Activated CD8-positive, alpha-beta memory T cell treated with anti-CD3 and anti-CD28 coated beads for 24 hours (primary cell): ENCODE data around the gene CGREF1.
"Not testable (repeated sequence)": the region's sequence is repeated elsewhere in the genome, so short reads cannot be mapped to it uniquely, and the experiment has no call there.

ENCODE experiments used
- DNase-seq: peaks from one replicate; pipeline ENCODE4 v3.0.0-alpha.2; 2020

The CGREF1 gene

DNA sequence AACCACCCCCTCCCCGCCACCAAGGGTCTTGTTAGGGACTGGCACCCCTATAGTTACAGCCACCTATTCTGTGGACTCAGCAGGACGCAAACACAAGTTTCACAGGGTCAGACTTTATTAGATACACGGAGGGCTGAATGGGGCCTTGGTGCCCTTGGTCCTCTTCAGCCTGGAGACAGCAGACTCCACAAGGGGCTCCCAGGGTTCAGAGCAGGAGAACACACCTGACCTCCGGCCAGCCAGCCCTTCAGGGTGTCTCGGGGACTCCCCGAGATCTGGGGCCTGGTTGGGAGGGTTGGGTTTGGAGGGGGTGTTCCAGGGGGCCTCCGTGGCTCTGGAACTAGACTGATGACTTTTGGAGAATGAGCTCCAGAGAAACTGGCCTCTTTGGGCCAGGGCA, 17.8 kb upstream of the CGREF1 start:
- DNase-seq: no peak

DNA sequence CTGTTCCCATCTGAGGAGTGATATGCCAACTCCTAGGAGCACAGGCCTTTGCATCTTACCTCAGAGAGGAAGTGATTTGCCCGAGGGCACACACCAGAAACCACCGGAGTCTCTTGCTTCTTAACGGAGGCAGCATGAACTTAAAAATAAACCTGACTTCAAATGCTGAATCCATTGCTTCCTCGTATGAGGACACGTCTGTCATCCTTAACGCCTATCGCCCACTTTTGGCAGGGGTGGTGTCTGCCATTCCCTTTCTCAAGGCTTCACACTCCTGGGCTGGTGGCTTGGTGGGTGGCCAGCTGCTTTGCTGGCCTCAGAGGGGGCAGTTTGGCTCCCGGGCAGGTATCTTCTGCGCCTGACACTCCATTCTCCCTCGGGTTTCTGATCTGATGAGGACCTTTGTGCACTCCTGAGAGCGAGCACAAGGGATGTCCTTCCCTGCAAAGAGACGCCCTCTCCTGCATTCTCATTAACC, 16.6 kb upstream of the CGREF1 start:
- DNase-seq: no peak

- no peak for DNase-seq
Observed at GRCh38 chr2:27134781-27135477, 16.0 kb upstream of the CGREF1 start.

- DNase-seq: peak; percentile 100
Observed at GRCh38 chr2:27133905-27134780, 15.2 kb upstream of the CGREF1 start, which contains the start of gene PREB. PREB (minus strand) TSS chr2:27134636; CDS start chr2:27134421, 215 bp downstream.

GRCh38 chr2:27133195-27133875, 14.4 kb upstream of the CGREF1 start:
- no peak for DNase-seq

- DNase-seq: no peak
Observed at GRCh38 chr2:27131429-27131828, 12.5 kb upstream of the CGREF1 start.

GRCh38 chr2:27130396-27130795, 11.5 kb upstream of the CGREF1 start:
- no peak for DNase-seq

GRCh38 chr2:27128668-27129571, 10.0 kb upstream of the CGREF1 start:
- no peak for DNase-seq

DNA sequence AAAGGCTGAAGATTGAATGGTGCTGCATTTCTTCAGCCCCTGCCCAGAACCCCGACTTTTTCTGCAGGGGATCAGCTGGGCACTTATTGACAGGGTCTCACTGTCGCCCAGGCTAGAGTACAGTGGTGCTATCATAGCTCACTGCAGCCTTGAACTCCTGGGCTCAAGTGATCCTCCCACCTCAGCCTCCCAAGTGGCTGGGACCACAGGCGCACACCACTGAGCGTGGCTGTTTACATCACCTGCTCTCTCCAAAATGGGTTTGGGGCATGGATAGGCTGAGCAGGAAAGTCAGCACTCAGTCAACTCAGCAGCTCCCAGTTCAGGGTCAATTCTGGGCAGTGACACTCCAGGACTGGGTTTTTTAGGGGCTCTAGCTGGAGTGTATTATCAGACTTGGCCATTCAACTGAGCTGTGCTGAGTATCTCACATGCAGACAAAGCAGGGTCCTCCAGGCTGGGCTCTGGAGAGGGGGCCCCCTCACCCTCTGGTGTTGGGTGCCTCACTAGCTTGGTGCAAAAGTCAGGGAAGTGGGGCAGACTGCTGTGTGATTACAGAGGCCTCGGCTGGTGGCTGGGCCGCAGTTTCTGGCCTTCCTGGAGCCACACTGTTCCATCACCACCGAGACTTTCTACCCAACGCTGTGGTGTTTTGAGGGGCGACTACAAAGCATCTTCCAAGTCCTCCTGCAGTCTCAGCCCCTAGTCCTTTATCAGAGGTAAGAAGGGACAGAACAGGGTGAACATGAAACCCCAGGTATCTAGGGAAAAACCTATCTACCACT, 9.1 kb upstream of the CGREF1 start:
- no peak for DNase-seq

DNA sequence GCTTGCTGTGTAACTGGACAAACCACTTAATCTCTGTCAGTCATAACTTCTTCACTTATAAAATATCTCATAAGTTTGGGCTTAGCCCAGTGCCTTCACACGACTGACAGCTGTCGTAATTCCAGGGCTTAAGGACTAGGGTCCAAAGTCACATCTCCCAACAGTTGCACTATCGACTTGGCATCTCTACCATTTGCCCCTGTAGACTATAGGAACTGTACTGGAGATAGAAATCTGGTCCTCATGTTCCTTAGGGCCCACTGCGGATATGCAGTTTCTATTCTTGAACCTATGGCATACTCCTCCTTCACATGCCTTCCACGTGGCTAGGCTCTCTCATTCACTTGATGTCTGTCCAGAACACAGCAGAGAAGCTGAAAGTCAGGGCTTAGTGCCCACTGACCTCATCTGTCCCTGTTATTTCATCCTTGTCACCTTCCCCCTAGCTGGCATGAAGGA, 7.4 kb upstream of the CGREF1 start:
- DNase-seq: no peak

DNA sequence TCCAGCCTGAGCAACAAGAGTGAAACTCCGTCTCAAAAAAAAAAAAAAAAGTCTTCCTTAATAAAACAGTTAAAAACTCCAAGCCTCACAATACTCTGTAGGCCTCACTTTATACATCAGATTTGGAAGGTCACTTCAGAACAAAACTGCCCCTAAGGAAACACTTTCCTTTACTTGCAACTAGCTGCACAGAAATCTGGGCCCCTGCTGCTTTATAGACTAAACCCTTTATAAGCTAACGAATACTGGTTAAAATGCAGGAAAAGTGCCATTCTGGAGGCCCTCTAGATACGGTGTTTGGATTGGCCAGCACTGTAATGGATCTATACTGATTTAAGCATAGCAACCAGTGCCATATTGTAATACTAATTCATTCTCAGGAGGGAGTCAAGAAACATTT, 6.2 kb upstream of the CGREF1 start:
- no peak for DNase-seq

GRCh38 chr2:27123302-27124150, 4.6 kb upstream of the CGREF1 start, which contains the start of gene ABHD1:
ABHD1 (plus strand) TSS chr2:27123815; CDS start chr2:27123949, 134 bp downstream.
- peak; percentile 86 for DNase-seq

- DNase-seq: no peak
Observed at GRCh38 chr2:27122791-27123190, 3.9 kb upstream of the CGREF1 start.

DNA sequence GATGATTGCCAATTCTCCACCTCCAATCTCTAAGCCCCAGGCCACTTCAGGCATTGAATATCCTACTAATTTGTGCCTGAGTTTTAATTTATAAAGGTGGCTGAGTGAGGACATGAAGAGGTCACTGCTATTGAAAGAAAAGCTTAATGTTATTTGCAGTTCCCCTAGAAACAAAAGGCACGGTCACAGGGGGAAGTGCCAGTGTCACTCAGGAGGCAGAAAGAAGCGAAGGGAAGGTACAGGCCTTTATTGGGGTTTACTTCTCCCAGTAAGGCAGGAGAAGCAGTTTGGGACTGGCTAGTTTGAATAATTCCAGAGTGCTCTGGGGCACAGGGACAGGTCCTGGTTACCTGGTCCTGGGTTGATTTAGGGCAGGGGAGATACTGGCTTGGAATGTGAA, 3.0 kb upstream of the CGREF1 start:
- DNase-seq: no peak

DNA sequence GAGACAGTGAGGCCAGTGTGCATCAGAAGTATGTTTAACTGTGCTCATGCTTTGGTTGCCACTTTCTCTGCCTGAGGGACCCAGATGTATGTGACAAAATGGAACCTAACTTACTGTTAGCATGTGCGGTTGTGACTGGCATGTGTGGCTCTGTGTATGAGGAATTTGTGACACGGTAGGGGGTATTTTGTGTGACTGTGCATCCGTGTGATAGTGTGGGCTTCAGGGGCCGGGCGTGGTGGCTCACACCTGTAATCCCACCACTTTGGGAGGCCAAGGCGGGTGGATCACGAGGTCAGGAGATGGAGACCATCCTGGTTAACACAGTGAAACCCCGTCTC, 372 bp upstream of the CGREF1 start:
- not testable (repeated sequence) for DNase-seq

DNA sequence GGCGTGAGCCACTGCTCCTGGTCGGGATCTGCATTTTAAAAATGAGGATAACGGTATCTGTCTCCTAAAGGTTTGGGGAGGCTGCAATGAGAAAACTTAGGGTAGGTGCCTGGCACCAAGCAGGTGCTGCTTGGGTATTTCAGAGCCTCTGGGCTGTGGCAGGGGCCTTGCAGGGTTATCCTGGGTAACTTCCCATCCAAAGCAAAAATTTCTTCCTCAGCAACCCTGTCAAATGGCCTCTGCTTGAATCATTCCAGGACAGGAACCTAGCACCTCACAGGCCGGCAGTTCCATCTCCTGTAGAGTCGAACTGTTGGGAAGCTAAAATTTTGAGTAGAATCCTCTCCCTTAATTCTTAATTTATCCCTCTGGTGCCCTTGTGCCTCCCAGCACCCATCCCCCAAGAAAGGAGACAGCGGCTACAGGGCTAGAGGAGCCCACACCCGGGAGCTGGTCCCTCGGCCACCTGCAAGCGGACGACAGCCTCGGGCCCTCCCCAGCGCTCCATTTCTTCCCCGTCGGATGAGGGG, 868 bp downstream of the CGREF1 start:
- no peak for DNase-seq

DNA sequence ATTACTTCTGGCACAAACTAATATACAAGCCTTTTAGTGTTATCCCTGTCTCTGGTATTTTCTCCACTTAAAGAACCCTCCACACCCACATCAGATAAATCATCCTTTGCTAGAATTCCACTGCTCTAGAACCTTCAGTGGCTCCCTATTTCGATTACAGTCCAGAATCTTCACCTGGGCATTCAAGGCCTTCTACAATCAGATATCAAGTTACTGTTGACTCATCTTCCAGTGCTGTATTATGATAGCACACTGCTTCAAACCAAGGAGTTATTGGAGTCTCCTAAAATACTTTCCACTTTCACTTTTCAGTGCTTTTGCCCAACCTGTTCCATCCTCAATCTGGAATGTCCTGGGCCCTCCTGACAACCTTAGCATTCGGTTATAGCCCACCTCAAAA, 3.4 kb downstream of the CGREF1 start:
- no peak for DNase-seq

DNA sequence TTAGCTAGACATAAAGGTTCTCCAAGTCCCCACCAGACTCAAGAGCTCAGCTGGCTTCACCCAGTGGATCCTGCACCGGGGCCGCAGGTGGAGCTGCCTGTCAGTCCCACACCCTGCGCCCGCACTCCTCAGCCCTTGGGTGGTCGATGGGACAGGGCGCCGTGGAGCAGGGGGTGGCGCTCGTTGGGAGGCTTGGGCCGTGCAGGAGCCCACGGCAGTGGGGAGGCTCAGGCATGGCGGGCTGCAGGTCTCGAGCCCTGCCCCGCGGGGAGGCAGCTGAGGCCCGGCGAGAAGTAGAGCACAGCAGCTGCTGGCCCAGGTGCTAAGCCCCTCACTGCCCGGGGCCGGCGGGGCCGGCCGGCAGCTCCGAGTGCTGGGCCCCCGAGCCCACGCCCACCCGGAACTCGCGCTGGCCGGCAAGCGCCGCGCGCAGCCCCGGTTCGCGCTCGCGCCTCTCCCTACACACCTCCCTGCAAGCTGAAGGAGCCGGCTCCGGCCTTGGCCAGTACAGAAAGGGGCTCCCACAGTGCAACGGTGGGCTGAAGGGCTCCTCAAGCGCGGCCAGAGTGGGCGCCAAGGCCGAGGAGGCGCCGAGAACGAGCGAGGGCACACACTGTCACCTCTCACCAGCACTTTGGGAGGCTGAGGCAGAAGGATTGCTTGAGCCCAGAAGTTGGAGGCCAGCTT, 7.4 kb downstream of the CGREF1 start:
- not testable (repeated sequence) for DNase-seq

GRCh38 chr2:27110603-27111352, 8.2 kb downstream of the CGREF1 start:
- DNase-seq: not testable (repeated sequence)
